ENCODE measurements around the gene MRPL2.
A peak's percentile ranks its signal among the peaks of the same experiment; 100 is the strongest.

MRPL2 gene

DNA sequence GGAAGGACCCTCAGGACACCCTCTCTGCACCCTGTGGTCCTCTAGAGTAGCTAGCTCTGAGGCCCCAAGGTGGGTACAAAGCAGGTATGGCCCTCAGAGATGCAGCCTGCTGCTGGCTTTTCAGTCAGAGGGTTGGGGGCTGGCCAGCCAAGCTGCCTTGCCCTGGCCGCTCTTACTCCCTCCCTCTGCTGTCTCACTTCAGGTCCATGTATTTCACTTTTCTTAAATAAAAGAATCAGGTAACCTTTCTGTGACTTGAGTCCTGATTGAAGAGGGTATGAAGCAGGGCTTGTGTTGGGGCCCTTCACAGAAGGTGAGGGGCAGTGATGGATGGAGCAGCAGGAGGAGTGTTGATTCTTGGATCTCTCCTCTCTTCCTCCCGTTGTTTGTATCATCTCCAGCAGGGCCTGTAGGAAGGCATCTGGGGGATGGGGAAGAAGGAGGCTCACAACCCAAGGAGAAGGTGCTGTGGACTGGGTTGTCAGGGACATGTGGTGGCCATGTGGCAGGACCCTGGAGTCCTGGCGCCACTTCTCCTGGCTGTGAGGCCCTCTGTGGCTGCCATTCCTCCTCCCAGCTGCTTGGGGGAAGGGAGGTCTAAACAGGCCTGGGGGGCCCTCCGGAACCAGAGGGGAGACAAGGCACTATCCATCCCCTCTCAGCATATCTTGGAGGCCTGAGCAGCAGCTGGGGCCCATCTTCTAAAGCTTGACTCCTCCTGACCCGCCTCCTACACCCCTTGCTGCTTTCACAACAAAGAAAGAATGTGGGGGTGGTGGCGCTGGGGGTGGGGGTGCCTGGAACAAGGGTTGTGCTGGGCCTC lies 15.8 kb upstream of the MRPL2 start (continued):
- TF ChIP-seq ZNF48 (tag by site-specific recombination; IDR thresholded peaks at IDR 0.05) (no peak), ZNF157 (tag by site-specific recombination; IDR thresholded peaks at IDR 0.05) (no peak), ZNF155 (tag by site-specific recombination; IDR thresholded peaks at IDR 0.05) (no peak), ZNF423 (tag by site-specific recombination; IDR thresholded peaks at IDR 0.05) (no peak), ZNF341 (tag by site-specific recombination; IDR thresholded peaks at IDR 0.05; ENCODE audit: low read depth) (peak; percentile 80)
- TF ChIP-seq, protein P1, sequence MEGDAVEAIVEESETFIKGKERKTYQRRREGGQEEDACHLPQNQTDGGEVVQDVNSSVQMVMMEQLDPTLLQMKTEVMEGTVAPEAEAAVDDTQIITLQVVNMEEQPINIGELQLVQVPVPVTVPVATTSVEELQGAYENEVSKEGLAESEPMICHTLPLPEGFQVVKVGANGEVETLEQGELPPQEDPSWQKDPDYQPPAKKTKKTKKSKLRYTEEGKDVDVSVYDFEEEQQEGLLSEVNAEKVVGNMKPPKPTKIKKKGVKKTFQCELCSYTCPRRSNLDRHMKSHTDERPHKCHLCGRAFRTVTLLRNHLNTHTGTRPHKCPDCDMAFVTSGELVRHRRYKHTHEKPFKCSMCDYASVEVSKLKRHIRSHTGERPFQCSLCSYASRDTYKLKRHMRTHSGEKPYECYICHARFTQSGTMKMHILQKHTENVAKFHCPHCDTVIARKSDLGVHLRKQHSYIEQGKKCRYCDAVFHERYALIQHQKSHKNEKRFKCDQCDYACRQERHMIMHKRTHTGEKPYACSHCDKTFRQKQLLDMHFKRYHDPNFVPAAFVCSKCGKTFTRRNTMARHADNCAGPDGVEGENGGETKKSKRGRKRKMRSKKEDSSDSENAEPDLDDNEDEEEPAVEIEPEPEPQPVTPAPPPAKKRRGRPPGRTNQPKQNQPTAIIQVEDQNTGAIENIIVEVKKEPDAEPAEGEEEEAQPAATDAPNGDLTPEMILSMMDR (tag by site-specific recombination; IDR thresholded peaks at IDR 0.05) = no peak
- TF ChIP-seq, protein P2, sequence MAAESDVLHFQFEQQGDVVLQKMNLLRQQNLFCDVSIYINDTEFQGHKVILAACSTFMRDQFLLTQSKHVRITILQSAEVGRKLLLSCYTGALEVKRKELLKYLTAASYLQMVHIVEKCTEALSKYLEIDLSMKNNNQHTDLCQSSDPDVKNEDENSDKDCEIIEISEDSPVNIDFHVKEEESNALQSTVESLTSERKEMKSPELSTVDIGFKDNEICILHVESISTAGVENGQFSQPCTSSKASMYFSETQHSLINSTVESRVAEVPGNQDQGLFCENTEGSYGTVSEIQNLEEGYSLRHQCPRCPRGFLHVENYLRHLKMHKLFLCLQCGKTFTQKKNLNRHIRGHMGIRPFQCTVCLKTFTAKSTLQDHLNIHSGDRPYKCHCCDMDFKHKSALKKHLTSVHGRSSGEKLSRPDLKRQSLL (tag by site-specific recombination; IDR thresholded peaks at IDR 0.05) = no peak
- TF ChIP-seq, protein P3, sequence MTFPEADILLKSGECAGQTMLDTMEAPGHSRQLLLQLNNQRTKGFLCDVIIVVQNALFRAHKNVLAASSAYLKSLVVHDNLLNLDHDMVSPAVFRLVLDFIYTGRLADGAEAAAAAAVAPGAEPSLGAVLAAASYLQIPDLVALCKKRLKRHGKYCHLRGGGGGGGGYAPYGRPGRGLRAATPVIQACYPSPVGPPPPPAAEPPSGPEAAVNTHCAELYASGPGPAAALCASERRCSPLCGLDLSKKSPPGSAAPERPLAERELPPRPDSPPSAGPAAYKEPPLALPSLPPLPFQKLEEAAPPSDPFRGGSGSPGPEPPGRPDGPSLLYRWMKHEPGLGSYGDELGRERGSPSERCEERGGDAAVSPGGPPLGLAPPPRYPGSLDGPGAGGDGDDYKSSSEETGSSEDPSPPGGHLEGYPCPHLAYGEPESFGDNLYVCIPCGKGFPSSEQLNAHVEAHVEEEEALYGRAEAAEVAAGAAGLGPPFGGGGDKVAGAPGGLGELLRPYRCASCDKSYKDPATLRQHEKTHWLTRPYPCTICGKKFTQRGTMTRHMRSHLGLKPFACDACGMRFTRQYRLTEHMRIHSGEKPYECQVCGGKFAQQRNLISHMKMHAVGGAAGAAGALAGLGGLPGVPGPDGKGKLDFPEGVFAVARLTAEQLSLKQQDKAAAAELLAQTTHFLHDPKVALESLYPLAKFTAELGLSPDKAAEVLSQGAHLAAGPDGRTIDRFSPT (tag by site-specific recombination; IDR thresholded peaks at IDR 0.05) = no peak
- TF ChIP-seq, protein P4, sequence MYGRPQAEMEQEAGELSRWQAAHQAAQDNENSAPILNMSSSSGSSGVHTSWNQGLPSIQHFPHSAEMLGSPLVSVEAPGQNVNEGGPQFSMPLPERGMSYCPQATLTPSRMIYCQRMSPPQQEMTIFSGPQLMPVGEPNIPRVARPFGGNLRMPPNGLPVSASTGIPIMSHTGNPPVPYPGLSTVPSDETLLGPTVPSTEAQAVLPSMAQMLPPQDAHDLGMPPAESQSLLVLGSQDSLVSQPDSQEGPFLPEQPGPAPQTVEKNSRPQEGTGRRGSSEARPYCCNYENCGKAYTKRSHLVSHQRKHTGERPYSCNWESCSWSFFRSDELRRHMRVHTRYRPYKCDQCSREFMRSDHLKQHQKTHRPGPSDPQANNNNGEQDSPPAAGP (tag by site-specific recombination; IDR thresholded peaks at IDR 0.05) = no peak

DNA sequence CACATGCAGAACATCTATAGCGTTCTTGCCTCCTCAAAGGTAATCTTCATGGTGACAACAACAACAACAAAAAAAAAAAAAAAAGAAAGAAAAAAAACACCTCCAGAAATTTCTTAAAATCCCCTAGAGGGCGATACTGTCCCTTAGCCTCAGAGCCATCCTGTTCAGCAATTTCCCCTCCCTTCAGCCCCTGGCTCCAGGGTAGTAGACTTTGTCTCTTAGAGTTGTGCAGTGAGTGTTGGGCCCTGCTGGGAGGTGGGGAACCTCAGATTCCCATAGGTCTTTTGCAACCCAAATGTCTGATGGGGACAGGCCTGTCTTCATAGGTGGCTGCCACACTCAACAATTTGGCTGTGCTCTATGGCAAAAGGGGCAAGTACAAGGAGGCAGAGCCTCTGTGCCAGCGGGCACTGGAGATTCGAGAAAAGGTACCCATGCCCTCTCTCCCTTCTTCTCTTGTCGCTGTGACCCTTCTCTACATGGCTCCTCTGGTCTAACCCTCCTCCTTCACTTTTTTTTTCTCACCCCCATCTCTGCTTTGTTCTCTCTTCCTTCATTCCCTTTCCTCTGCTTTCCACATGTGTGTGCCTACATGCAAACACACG lies 10.9 kb upstream of the MRPL2 start:
- peaks cover 3 to 56% of the 10 kb centered on the region in 2 experiments; a peak in 2 of 3 replicates for H3K36me3 ChIP-seq (ENCODE audit: control insufficient read depth in 2 of 2, insufficient read depth in 1 of 2, low read length in 2 of 2)
- H3K4me1 ChIP-seq (ENCODE audit: control insufficient read depth, insufficient read depth, low read length) = no peaks in the 10 kb centered on the region
- POLR2A ChIA-PET = interaction anchor here (0.7 kb wide), 2 partner anchors 11 to 198 kb away, joined by 4 read pairs; partner anchors contain the start of genes KLC4 and MRPL2
- H3K9me3 ChIP-seq (ENCODE audit: control insufficient read depth, insufficient read depth, low read depth, low read length) = no peaks in the 10 kb centered on the region
- CTCF ChIA-PET = interaction anchor here (0.6 to 7.6 kb wide), 20 partner anchors 9 to 1326 kb away, joined by 3 to 83 read pairs (median 4); partner anchors contain the start of genes KLC4 and MRPL2
- no peak overlapping the region for H3K4me3 ChIP-seq (ENCODE audit: low read depth, low read length)
- no peak overlapping the region for H3K27ac ChIP-seq (ENCODE audit: extremely low read depth, low read depth, low read length)
- TF ChIP-seq ZNF623 (tag by site-specific recombination; IDR thresholded peaks at IDR 0.05) (no peak), ZNF266 (tag by site-specific recombination; IDR thresholded peaks at IDR 0.05; ENCODE audit: low read depth) (no peak), FEZF1 (tag by site-specific recombination; IDR thresholded peaks at IDR 0.05) (no peak), ZNF585B (tag by site-specific recombination; IDR thresholded peaks at IDR 0.05) (no peak), ZNF664 (tag by site-specific recombination; IDR thresholded peaks at IDR 0.05) (no peak), ZNF174 (tag by site-specific recombination; IDR thresholded peaks at IDR 0.05) (no peak), ZNF140 (tag by site-specific recombination; IDR thresholded peaks at IDR 0.05) (peak; percentile 36; the same call in 1 of the 2 replicates), ZBTB17 (tag by site-specific recombination; IDR thresholded peaks at IDR 0.05) (peak; percentile 23; the same call in 1 of the 2 replicates)
- TF ChIP-seq, protein P5, sequence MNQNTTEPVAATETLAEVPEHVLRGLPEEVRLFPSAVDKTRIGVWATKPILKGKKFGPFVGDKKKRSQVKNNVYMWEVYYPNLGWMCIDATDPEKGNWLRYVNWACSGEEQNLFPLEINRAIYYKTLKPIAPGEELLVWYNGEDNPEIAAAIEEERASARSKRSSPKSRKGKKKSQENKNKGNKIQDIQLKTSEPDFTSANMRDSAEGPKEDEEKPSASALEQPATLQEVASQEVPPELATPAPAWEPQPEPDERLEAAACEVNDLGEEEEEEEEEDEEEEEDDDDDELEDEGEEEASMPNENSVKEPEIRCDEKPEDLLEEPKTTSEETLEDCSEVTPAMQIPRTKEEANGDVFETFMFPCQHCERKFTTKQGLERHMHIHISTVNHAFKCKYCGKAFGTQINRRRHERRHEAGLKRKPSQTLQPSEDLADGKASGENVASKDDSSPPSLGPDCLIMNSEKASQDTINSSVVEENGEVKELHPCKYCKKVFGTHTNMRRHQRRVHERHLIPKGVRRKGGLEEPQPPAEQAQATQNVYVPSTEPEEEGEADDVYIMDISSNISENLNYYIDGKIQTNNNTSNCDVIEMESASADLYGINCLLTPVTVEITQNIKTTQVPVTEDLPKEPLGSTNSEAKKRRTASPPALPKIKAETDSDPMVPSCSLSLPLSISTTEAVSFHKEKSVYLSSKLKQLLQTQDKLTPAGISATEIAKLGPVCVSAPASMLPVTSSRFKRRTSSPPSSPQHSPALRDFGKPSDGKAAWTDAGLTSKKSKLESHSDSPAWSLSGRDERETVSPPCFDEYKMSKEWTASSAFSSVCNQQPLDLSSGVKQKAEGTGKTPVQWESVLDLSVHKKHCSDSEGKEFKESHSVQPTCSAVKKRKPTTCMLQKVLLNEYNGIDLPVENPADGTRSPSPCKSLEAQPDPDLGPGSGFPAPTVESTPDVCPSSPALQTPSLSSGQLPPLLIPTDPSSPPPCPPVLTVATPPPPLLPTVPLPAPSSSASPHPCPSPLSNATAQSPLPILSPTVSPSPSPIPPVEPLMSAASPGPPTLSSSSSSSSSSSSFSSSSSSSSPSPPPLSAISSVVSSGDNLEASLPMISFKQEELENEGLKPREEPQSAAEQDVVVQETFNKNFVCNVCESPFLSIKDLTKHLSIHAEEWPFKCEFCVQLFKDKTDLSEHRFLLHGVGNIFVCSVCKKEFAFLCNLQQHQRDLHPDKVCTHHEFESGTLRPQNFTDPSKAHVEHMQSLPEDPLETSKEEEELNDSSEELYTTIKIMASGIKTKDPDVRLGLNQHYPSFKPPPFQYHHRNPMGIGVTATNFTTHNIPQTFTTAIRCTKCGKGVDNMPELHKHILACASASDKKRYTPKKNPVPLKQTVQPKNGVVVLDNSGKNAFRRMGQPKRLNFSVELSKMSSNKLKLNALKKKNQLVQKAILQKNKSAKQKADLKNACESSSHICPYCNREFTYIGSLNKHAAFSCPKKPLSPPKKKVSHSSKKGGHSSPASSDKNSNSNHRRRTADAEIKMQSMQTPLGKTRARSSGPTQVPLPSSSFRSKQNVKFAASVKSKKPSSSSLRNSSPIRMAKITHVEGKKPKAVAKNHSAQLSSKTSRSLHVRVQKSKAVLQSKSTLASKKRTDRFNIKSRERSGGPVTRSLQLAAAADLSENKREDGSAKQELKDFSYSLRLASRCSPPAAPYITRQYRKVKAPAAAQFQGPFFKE (tag by site-specific recombination; IDR thresholded peaks at IDR 0.05; ENCODE audit: borderline replicate concordance) = no peak
- TF ChIP-seq, protein P6, sequence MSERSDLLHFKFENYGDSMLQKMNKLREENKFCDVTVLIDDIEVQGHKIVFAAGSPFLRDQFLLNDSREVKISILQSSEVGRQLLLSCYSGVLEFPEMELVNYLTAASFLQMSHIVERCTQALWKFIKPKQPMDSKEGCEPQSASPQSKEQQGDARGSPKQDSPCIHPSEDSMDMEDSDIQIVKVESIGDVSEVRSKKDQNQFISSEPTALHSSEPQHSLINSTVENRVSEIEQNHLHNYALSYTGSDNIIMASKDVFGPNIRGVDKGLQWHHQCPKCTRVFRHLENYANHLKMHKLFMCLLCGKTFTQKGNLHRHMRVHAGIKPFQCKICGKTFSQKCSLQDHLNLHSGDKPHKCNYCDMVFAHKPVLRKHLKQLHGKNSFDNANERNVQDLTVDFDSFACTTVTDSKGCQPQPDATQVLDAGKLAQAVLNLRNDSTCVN (tag by site-specific recombination; optimal IDR thresholded peaks at IDR 0.05) = no peak
- TF ChIP-seq, protein P7, sequence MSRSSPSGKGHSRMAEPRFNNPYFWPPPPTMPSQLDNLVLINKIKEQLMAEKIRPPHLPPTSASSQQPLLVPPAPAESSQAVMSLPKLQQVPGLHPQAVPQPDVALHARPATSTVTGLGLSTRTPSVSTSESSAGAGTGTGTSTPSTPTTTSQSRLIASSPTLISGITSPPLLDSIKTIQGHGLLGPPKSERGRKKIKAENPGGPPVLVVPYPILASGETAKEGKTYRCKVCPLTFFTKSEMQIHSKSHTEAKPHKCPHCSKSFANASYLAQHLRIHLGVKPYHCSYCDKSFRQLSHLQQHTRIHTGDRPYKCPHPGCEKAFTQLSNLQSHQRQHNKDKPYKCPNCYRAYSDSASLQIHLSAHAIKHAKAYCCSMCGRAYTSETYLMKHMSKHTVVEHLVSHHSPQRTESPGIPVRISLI (tag by site-specific recombination; IDR thresholded peaks at IDR 0.05) = peak; percentile 89

Data from HEK293 (cell line).